ENCODE measurements around the gene DCAF4. TPM values are rescaled to one million over a fixed set of nuclear protein-coding genes. Genes with fewer than 3 reads are reported as not detected.

Gene DCAF4
- total and polyA plus RNA-seq, 4 experiments from 2014 or later, result 7.2 to 26.9 (median 17.7) TPM

DNA sequence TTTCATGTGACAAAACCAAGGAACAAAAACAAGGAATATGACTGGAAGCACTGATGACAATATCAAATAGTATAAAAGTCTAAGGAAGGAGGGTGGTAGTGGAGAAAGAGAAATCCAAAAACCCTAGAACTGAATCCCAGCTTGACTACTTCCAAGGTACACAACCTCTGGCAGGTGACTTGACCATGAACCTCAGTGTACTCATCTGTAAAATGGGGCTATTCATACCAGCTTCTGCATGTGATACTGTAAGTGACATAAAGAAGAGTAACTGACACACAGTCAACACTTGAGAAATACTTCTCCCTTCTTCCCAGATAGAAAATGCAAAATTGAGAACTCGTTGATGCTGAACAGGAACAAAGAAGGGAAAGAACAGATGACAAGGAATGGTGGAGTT, 22.0 kb upstream of the DCAF4 start:
- Histone ChIP-seq H3K4me1 (ENCODE audit: insufficient read depth, low read length) (no peaks in the 10 kb centered on the region), H3K4me3 (ENCODE audit: low read length in 2 of 2) (no peak overlapping the region), H3K9me3 (ENCODE audit: control insufficient read depth in 1 of 2, low read length in 2 of 2) (no peaks in the 10 kb centered on the region), H3K27ac (ENCODE audit: low read depth, low read length) (no peak overlapping the region), H3K36me3 (ENCODE audit: insufficient read depth, low read length) (no peaks in the 10 kb centered on the region), H3K27me3 (ENCODE audit: insufficient read depth, low read length) (no peaks in the 10 kb centered on the region)
- Mint-ChIP-seq H3K27me3 (peaks cover 0 to 8% of the 10 kb centered on the region in 2 donors), H3K36me3 (no peaks in the 10 kb centered on the region), H3K4me3 (no peak overlapping the region), H3K27ac (no peak overlapping the region), H3K9me3 (no peaks in the 10 kb centered on the region), H3K4me1 (peaks cover 0 to 3% (median 1%) of the 10 kb centered on the region in 4 donors)
- CTCF ChIA-PET (ENCODE audit: partially characterized antibody), result interaction anchor here (0.6 to 5.0 kb wide), 20 partner anchors 8 to 881 kb away, joined by 3 to 264 read pairs (median 5); partner anchors contain the start of genes DCAF4, DPF3 and ZFYVE1
- intact Hi-C loops (cut with micrococcal nuclease), result no loop called here
- POLR2A ChIA-PET (ENCODE audit: partially characterized antibody), result interaction anchor here (0.6 to 2.5 kb wide), 3 partner anchors 13 to 391 kb away, joined by 4 to 7 read pairs (median 4); no protein-coding TSS in a partner anchor
- DNase-seq, result no peak

DNA sequence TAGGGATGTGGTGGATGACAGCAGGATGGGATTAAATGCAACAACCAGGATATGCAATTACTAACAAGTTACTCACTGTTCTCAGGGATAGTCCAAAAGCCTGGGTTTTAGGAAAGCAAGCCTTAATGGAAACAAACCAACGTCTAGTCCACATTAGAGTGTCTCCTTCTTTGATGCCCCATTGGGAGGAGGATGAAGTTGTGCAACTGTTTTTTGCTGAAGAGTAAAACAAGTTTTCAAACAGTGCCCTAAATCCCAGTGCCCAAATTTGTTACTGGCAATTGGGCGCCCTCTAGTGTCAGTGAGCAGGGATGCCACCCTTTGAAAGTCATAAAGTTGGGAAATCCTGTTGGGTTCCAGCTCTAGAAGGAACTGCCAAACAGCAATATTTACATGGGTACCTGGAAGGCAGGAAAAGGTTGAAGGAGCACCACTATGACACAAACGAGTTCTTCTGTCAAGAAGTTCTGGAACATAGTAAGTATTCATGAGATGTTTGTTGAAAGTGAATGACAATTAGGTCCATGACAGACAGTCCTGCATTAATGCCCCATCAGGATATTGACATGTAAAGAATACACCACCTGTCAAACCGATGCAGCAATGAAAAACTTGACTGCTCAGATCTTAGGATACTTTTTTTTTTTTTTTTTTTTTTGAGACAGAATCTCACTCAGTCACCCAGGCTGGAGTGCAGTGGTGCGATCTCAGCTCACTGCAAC, 21.3 kb upstream of the DCAF4 start:
- ChIA-PET POLR2A (ENCODE audit: partially characterized antibody) (interaction anchor here (2.5 kb wide), 1 partner anchor 388 kb away, joined by 7 read pairs; no protein-coding TSS in a partner anchor), CTCF (ENCODE audit: partially characterized antibody) (interaction anchor here (0.6 to 5.0 kb wide), 23 partner anchors 9 to 882 kb away, joined by 3 to 264 read pairs (median 4); partner anchors contain the start of genes DCAF4, DPF3 and ZFYVE1)
- DNase-seq, result peak; percentile 57 to 72 (median 65)
- Histone ChIP-seq H3K9me3 (ENCODE audit: control insufficient read depth in 1 of 2, low read length in 2 of 2) (no peaks in the 10 kb centered on the region), H3K27me3 (ENCODE audit: insufficient read depth, low read length) (no peaks in the 10 kb centered on the region), H3K27ac (ENCODE audit: low read depth, low read length) (no peak overlapping the region), H3K4me1 (ENCODE audit: insufficient read depth, low read length) (no peaks in the 10 kb centered on the region), H3K36me3 (ENCODE audit: insufficient read depth, low read length) (no peaks in the 10 kb centered on the region), H3K4me3 (ENCODE audit: low read length in 2 of 2) (no peak overlapping the region)
- no peaks in the 10 kb centered on the region for H3K36me3 Mint-ChIP-seq
- peaks cover 0 to 8% of the 10 kb centered on the region in 2 donors for H3K27me3 Mint-ChIP-seq
- peak overlapping the region in 2 of 7 donors; percentile 4 to 58 for H3K27ac Mint-ChIP-seq
- peaks cover 0 to 6% (median 3%) of the 10 kb centered on the region in 4 donors for H3K4me1 Mint-ChIP-seq
- intact Hi-C loops (cut with micrococcal nuclease), result loop anchor here (1.0 kb wide), 2 partner anchors 11 to 388 kb away; partner anchors contain the start of gene DPF3
- no peaks in the 10 kb centered on the region for H3K9me3 Mint-ChIP-seq
- no peak overlapping the region for H3K4me3 Mint-ChIP-seq

DNA sequence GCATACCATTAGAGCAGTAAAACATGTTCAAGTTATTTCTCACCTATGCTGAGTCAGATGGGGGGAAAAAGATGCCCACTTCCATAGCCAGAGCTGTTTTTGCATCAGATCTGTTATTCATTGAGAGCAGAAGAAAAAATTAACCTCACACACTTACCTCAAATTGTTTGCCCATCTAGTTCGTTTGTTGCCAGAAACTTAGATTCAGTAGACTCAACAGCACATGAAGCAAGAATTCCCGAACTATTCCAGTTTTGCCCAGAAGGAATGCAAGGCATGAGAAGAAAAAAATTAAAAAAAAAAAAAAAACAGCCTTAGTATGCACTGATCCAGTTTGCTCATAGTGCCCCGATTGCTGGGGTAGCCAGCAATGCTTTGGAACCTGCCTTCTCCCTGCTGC, 19.9 kb upstream of the DCAF4 start:
- no peaks in the 10 kb centered on the region for H3K36me3 ChIP-seq (ENCODE audit: insufficient read depth, low read length)
- no peak overlapping the region for H3K27ac Mint-ChIP-seq
- DNase-seq, result no peak
- H3K9me3 ChIP-seq (ENCODE audit: control insufficient read depth in 1 of 2, low read length in 2 of 2), result no peaks in the 10 kb centered on the region
- intact Hi-C loops (cut with micrococcal nuclease), result no loop called here
- peaks cover 0 to 8% of the 10 kb centered on the region in 2 donors for H3K27me3 Mint-ChIP-seq
- no peaks in the 10 kb centered on the region for H3K27me3 ChIP-seq (ENCODE audit: insufficient read depth, low read length)
- POLR2A ChIA-PET (ENCODE audit: partially characterized antibody), result no interaction called here
- no peaks in the 10 kb centered on the region for H3K4me1 ChIP-seq (ENCODE audit: insufficient read depth, low read length)
- H3K4me3 ChIP-seq (ENCODE audit: low read length in 2 of 2), result no peak overlapping the region
- CTCF ChIA-PET (ENCODE audit: partially characterized antibody), result interaction anchor here (0.7 to 5.0 kb wide), 10 partner anchors 14 to 883 kb away, joined by 3 to 264 read pairs (median 14); partner anchors contain the start of gene DPF3
- no peaks in the 10 kb centered on the region for H3K9me3 Mint-ChIP-seq
- H3K4me1 Mint-ChIP-seq, result peaks cover 0 to 6% (median 3%) of the 10 kb centered on the region in 4 donors
- H3K36me3 Mint-ChIP-seq, result no peaks in the 10 kb centered on the region
- H3K4me3 Mint-ChIP-seq, result no peak overlapping the region
- H3K27ac ChIP-seq (ENCODE audit: low read depth, low read length), result no peak overlapping the region

DNA sequence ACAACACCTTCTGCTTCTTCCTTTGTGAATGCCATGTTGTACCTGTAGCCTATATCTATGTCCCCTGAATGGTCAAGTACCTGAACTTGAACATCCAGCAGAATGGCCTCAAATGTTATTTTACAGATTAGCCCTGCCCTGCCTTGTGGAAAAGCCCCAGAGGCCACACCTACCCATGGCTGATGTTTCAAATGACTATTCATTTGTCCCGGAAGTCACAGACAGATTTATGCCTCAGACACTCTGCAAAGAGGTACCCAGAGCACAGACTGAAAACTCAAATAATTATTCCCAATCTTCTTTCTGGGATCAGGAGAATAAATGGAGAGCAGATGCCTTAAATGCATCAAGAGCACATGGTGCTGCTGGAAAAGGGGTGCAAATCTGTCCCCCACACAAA, 19.4 kb upstream of the DCAF4 start:
- Mint-ChIP-seq H3K27ac (no peak overlapping the region), H3K36me3 (no peaks in the 10 kb centered on the region), H3K9me3 (no peaks in the 10 kb centered on the region), H3K27me3 (peaks cover 0 to 8% of the 10 kb centered on the region in 2 donors), H3K4me1 (peaks cover 0 to 6% (median 3%) of the 10 kb centered on the region in 4 donors), H3K4me3 (no peak overlapping the region)
- intact Hi-C loops (cut with micrococcal nuclease), result no loop called here
- H3K4me1 ChIP-seq (ENCODE audit: insufficient read depth, low read length), result no peaks in the 10 kb centered on the region
- POLR2A ChIA-PET (ENCODE audit: partially characterized antibody), result no interaction called here
- H3K27ac ChIP-seq (ENCODE audit: low read depth, low read length), result no peak overlapping the region
- no peaks in the 10 kb centered on the region for H3K9me3 ChIP-seq (ENCODE audit: control insufficient read depth in 1 of 2, low read length in 2 of 2)
- H3K27me3 ChIP-seq (ENCODE audit: insufficient read depth, low read length), result no peaks in the 10 kb centered on the region
- CTCF ChIA-PET (ENCODE audit: partially characterized antibody), result interaction anchor here (1.1 to 5.0 kb wide), 4 partner anchors 18 to 391 kb away, joined by 4 to 264 read pairs (median 6); no protein-coding TSS in a partner anchor
- DNase-seq, result no peak
- no peaks in the 10 kb centered on the region for H3K36me3 ChIP-seq (ENCODE audit: insufficient read depth, low read length)
- H3K4me3 ChIP-seq (ENCODE audit: low read length in 2 of 2), result no peak overlapping the region

GRCh38 chr14:72907886-72908285, 18.4 kb upstream of the DCAF4 start:
- Mint-ChIP-seq H3K4me1 (peaks cover 0 to 6% (median 3%) of the 10 kb centered on the region in 4 donors), H3K4me3 (no peak overlapping the region), H3K27me3 (peaks cover 0 to 8% of the 10 kb centered on the region in 2 donors), H3K27ac (no peak overlapping the region), H3K36me3 (no peaks in the 10 kb centered on the region), H3K9me3 (no peaks in the 10 kb centered on the region)
- POLR2A ChIA-PET (ENCODE audit: partially characterized antibody), result no interaction called here
- no peak overlapping the region for H3K4me3 ChIP-seq (ENCODE audit: low read length in 2 of 2)
- DNase-seq, result no peak
- CTCF ChIA-PET (ENCODE audit: partially characterized antibody), result interaction anchor here (1.8 to 3.1 kb wide), 3 partner anchors 41 to 393 kb away, joined by 4 to 38 read pairs (median 8); no protein-coding TSS in a partner anchor
- intact Hi-C loops (cut with micrococcal nuclease), result no loop called here
- H3K27me3 ChIP-seq (ENCODE audit: insufficient read depth, low read length), result no peaks in the 10 kb centered on the region
- H3K27ac ChIP-seq (ENCODE audit: low read depth, low read length), result no peak overlapping the region
- no peaks in the 10 kb centered on the region for H3K4me1 ChIP-seq (ENCODE audit: insufficient read depth, low read length)
- H3K9me3 ChIP-seq (ENCODE audit: control insufficient read depth in 1 of 2, low read length in 2 of 2), result no peaks in the 10 kb centered on the region
- no peaks in the 10 kb centered on the region for H3K36me3 ChIP-seq (ENCODE audit: insufficient read depth, low read length)

DNA sequence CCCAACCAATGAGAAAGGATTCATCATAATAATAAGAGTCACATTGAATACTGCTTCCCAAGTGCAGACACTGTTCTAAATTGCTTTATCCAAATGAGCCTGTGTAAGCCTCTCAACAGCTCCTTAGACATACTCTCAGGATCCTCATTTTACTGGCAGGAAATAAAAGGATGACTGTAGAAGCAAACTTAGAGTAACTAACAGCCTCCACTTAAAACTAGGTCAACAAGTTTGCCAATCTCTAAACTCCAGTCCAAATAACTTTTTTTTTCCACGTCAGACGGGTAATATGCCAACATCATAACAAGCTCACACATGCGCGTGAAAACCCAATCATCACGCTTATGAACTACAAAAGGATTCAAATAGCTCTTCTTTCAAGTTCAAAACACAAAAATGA, 17.1 kb upstream of the DCAF4 start:
- Histone ChIP-seq H3K9me3 (ENCODE audit: control insufficient read depth in 1 of 2, low read length in 2 of 2) (no peaks in the 10 kb centered on the region), H3K27me3 (ENCODE audit: insufficient read depth, low read length) (no peaks in the 10 kb centered on the region), H3K36me3 (ENCODE audit: insufficient read depth, low read length) (no peaks in the 10 kb centered on the region), H3K4me1 (ENCODE audit: insufficient read depth, low read length) (no peaks in the 10 kb centered on the region), H3K4me3 (ENCODE audit: low read length in 2 of 2) (no peak overlapping the region), H3K27ac (ENCODE audit: low read depth, low read length) (no peak overlapping the region)
- CTCF ChIA-PET (ENCODE audit: partially characterized antibody), result interaction anchor here (0.7 to 3.1 kb wide), 5 partner anchors 15 to 1093 kb away, joined by 3 to 38 read pairs (median 4); partner anchors contain the start of gene DPF3
- intact Hi-C loops (cut with micrococcal nuclease), result no loop called here
- peaks cover 4 to 9% of the 10 kb centered on the region in 2 donors for H3K27me3 Mint-ChIP-seq
- DNase-seq, result no peak
- peaks cover 2 to 6% (median 4%) of the 10 kb centered on the region in 4 donors for H3K4me1 Mint-ChIP-seq
- POLR2A ChIA-PET (ENCODE audit: partially characterized antibody), result no interaction called here
- no peaks in the 10 kb centered on the region for H3K36me3 Mint-ChIP-seq
- peak overlapping the region in 2 of 7 donors; percentile 13 to 18 for H3K27ac Mint-ChIP-seq
- H3K4me3 Mint-ChIP-seq, result no peak overlapping the region
- H3K9me3 Mint-ChIP-seq, result no peaks in the 10 kb centered on the region

- Mint-ChIP-seq H3K27me3 (peaks cover 3 to 9% of the 10 kb centered on the region in 2 donors), H3K36me3 (no peaks in the 10 kb centered on the region), H3K27ac (no peak overlapping the region), H3K4me1 (peaks cover 1 to 6% (median 3%) of the 10 kb centered on the region in 4 donors), H3K9me3 (no peaks in the 10 kb centered on the region), H3K4me3 (no peak overlapping the region)
- Histone ChIP-seq H3K36me3 (ENCODE audit: insufficient read depth, low read length) (no peaks in the 10 kb centered on the region), H3K4me3 (ENCODE audit: low read length in 2 of 2) (no peak overlapping the region), H3K4me1 (ENCODE audit: insufficient read depth, low read length) (no peaks in the 10 kb centered on the region), H3K27ac (ENCODE audit: low read depth, low read length) (no peak overlapping the region), H3K9me3 (ENCODE audit: control insufficient read depth in 1 of 2, low read length in 2 of 2) (no peaks in the 10 kb centered on the region), H3K27me3 (ENCODE audit: insufficient read depth, low read length) (no peaks in the 10 kb centered on the region)
- intact Hi-C loops (cut with micrococcal nuclease), result no loop called here
- ChIA-PET POLR2A (ENCODE audit: partially characterized antibody) (no interaction called here), CTCF (ENCODE audit: partially characterized antibody) (no interaction called here)
- DNase-seq, result no peak
These were observed 12.5 kb upstream of the DCAF4 start for GRCh38 chr14:72913809-72914208.
